Keratinocyte (primary cell): ENCODE data around the gene IPMK.

Source experiments
- CTCF ChIP-seq, 3 experiments: IDR thresholded peaks in 1 of 3; conservative IDR thresholded peaks in 1 of 3; optimal IDR thresholded peaks in 1 of 3; 2 replicates in 2 of 3; 3 replicates in 1 of 3; pipeline versions ENCODE3 to v1.5.1; 2011; ENCODE audit warnings: low read length in 3 of 3, mild to moderate bottlenecking in 3 of 3, moderate library complexity in 2 of 3, control low read depth in 1 of 3, inconsistent platforms in 1 of 3; ENCODE audit not compliant: insufficient read depth in 2 of 3; ENCODE audit errors: extremely low read depth in 1 of 3
- EZH2 ChIP-seq: IDR thresholded peaks from one replicate; pipeline ENCODE4 v1.6.1; 2012; ENCODE audit warnings: inconsistent platforms, mild to moderate bottlenecking, low read length, moderate library complexity

DNA sequence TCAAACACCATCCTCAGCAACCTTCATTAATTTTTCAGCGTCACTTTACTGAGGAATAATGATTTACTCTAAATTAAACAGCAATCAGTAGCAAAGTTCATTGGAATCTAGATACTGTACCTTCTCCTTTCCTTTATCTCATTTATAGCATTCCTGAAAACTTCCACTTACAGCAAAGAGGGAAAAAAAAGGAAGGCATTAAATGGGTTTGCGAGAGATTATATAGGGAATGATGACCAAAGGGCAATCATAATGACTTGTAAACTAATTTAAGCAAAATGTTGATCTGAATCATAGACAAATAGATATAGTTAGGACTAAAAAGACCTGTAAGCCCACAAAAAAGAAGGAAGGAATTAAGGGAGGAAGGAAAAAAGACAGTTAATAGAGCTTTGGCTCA is 42.0 kb downstream of the IPMK start:
- no peak for TF ChIP-seq CTCF (optimal IDR thresholded peaks at IDR 0.05 in 1 of 3, IDR thresholded peaks at IDR 0.05 in 1 of 3, conservative IDR thresholded peaks at IDR 0.05 in 1 of 3; ENCODE audit: extremely low read depth in 1 of 3, insufficient read depth in 2 of 3, low read length in 3 of 3)
- TF ChIP-seq EZH2, result no peak
